OCI-LY3 (cell line): ENCODE data around the gene RASGRP4.

Experiments used
- EZH2phosphoT487 ChIP-seq: fragments of 200-600 bp; shearing (Covaris generic); IDR thresholded peaks from 2 replicates; pipeline ENCODE4 v1.6.1; 2018; ENCODE audit warnings: antibody characterized with exemption, mixed run types, low read depth
- TF ChIP-seq, protein P1 (sequence below): fragments of 200-600, 300-600 bp; sonication (generic); IDR thresholded peaks from 2 replicates; pipeline ENCODE4 v1.5.1; 2014; ENCODE audit warnings: antibody characterized with exemption, low read length, low read depth

DNA sequence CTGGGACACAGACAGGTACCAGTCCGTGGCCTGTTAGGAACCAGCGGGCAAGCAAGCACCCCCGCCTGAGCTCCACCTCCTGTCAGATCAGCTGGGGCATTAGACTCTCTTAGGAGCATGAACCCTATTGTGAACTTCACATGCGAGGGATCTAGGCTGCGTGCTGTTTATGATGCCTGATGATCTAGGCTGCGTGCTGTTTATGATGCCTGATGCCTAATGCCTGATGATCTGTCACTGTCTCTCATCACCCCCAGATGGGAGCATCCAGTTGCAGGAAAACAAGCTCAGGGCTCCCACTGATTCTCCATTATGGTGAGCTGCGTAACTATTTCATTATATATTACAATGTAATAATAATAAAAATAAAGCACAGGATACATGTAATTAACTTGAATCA is 3.6 kb downstream of the RASGRP4 start:
- TF ChIP-seq, protein P1, sequence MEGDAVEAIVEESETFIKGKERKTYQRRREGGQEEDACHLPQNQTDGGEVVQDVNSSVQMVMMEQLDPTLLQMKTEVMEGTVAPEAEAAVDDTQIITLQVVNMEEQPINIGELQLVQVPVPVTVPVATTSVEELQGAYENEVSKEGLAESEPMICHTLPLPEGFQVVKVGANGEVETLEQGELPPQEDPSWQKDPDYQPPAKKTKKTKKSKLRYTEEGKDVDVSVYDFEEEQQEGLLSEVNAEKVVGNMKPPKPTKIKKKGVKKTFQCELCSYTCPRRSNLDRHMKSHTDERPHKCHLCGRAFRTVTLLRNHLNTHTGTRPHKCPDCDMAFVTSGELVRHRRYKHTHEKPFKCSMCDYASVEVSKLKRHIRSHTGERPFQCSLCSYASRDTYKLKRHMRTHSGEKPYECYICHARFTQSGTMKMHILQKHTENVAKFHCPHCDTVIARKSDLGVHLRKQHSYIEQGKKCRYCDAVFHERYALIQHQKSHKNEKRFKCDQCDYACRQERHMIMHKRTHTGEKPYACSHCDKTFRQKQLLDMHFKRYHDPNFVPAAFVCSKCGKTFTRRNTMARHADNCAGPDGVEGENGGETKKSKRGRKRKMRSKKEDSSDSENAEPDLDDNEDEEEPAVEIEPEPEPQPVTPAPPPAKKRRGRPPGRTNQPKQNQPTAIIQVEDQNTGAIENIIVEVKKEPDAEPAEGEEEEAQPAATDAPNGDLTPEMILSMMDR = no peak
- no peak for TF ChIP-seq EZH2phosphoT487
